Trophoblast cell (in vitro differentiated cells and primary cell): Measurements from ENCODE around the gene CPED1.

ENCODE experiments used
- DNase-seq, 2 donors: peaks; one replicate each; pipeline ENCODE4 v3.0.0-alpha.2; 2016
- H2AFZ ChIP-seq: 2 replicates; pipeline ENCODE4 v1.6.1; 2013; ENCODE audit warnings: low read length, moderate library complexity, mild to moderate bottlenecking; ENCODE audit not compliant: insufficient read depth, poor library complexity
- H2AK5ac ChIP-seq: 2 replicates; pipeline ENCODE4 v1.6.1; 2013; ENCODE audit warnings: mild to moderate bottlenecking, low read length
- H2BK120ac ChIP-seq: 2 replicates; pipeline ENCODE4 v1.6.1; 2013; ENCODE audit warnings: low read length, mild to moderate bottlenecking, moderate library complexity; ENCODE audit not compliant: insufficient read depth, poor library complexity
- H2BK12ac ChIP-seq: 2 replicates; pipeline ENCODE4 v1.6.1; 2013; ENCODE audit warnings: mild to moderate bottlenecking, low read length, moderate library complexity
- H2BK5ac ChIP-seq: 2 replicates; pipeline ENCODE4 v1.6.1; 2013; ENCODE audit warnings: low read length, low read depth, moderate library complexity, mild to moderate bottlenecking; ENCODE audit not compliant: poor library complexity
- H3K14ac ChIP-seq: 2 replicates; pipeline ENCODE4 v1.6.1; 2013; ENCODE audit warnings: mild to moderate bottlenecking, low read length
- H3K18ac ChIP-seq: 2 replicates; pipeline ENCODE4 v1.6.1; 2013; ENCODE audit warnings: mild to moderate bottlenecking, low read length
- H3K23ac ChIP-seq: 2 replicates; pipeline ENCODE4 v1.6.1; 2013; ENCODE audit warnings: low read length
- H3K27ac ChIP-seq: 2 replicates; pipeline ENCODE4 v1.5.1; 2013; ENCODE audit warnings: low read depth, mild to moderate bottlenecking, inconsistent platforms, low read length, moderate library complexity
- H3K27me3 ChIP-seq: 2 replicates; pipeline ENCODE4 v1.6.1; 2013; ENCODE audit warnings: inconsistent platforms, mild to moderate bottlenecking, low read length, moderate library complexity; ENCODE audit not compliant: insufficient read depth
- H3K36me3 ChIP-seq, 2 experiments: 1 replicate in 1 of 2; 2 replicates in 1 of 2; pipeline ENCODE4 v1.6.1; 2013; ENCODE audit warnings: low read length in 2 of 2, mild to moderate bottlenecking in 2 of 2, moderate library complexity in 1 of 2; ENCODE audit not compliant: insufficient read depth in 2 of 2, control insufficient read depth in 1 of 2
- H3K4ac ChIP-seq: 2 replicates; pipeline ENCODE4 v1.6.1; 2013; ENCODE audit warnings: low read depth, mild to moderate bottlenecking, low read length, moderate library complexity
- H3K4me1 ChIP-seq, 2 experiments: 1 replicate in 1 of 2; 2 replicates in 1 of 2; pipeline ENCODE4 v1.6.1; 2013; ENCODE audit warnings: low read length in 2 of 2, mild to moderate bottlenecking in 2 of 2, moderate library complexity in 1 of 2; ENCODE audit not compliant: insufficient read depth in 2 of 2, control insufficient read depth in 1 of 2
- H3K4me2 ChIP-seq: 2 replicates; pipeline ENCODE4 v1.6.1; 2013; ENCODE audit warnings: inconsistent platforms, mild to moderate bottlenecking, low read length, moderate library complexity
- H3K4me3 ChIP-seq: 2 replicates; pipeline ENCODE4 v1.5.1; 2013; ENCODE audit warnings: mild to moderate bottlenecking, low read depth, low read length, inconsistent platforms
- H3K79me1 ChIP-seq: one replicate; pipeline ENCODE4 v1.6.1; 2013; ENCODE audit warnings: low read length
- H3K79me2 ChIP-seq: 2 replicates; pipeline ENCODE4 v1.6.1; 2013; ENCODE audit warnings: low read length, mild to moderate bottlenecking; ENCODE audit not compliant: control insufficient read depth, insufficient read depth, poor library complexity
- H3K9ac ChIP-seq: 2 replicates; pipeline ENCODE4 v1.6.1; 2013; ENCODE audit warnings: mild to moderate bottlenecking, low read length
- H3K9me3 ChIP-seq: 2 replicates; pipeline ENCODE4 v1.6.1; 2013; ENCODE audit warnings: low read depth, mild to moderate bottlenecking, control low read depth, inconsistent platforms, low read length; ENCODE audit not compliant: insufficient read depth
- H4K12ac ChIP-seq: 2 replicates; pipeline ENCODE4 v1.6.1; 2013; ENCODE audit warnings: low read depth, mild to moderate bottlenecking, low read length, moderate library complexity
- H4K8ac ChIP-seq: 2 replicates; pipeline ENCODE4 v1.6.1; 2013; ENCODE audit warnings: low read depth, mild to moderate bottlenecking, low read length, moderate library complexity
- H4K91ac ChIP-seq: one replicate; pipeline ENCODE4 v1.6.1; 2013; ENCODE audit warnings: low read depth, mild to moderate bottlenecking, low read length, moderate library complexity
- WGBS: extraction: QIAGEN DNeasy Blood & Tissue Kit; methylation state at CpG from one replicate; pipeline ENCODE4 v1.1.7; 2013; ENCODE audit warnings: missing lambda C conversion rate; ENCODE audit not compliant: insufficient read length, insufficient coverage; ENCODE audit errors: extremely low coverage; 5-methylcytosine and 5-hydroxymethylcytosine counted together

The CPED1 gene

GRCh38 chr7:120985130-120985758 is 3.3 kb upstream of the CPED1 start:
- H3K18ac ChIP-seq = no peak overlapping the region
- DNase-seq = peak in 1 of 2 donors; percentile 41
- no peak overlapping the region for H3K4ac ChIP-seq
- no peaks in the 10 kb centered on the region for H3K4me1 ChIP-seq
- H3K9me3 ChIP-seq = no peaks in the 10 kb centered on the region
- H3K4me3 ChIP-seq = no peak overlapping the region
- no peak overlapping the region for H2BK5ac ChIP-seq
- no CpG with 5 or more reads among the region's 2 CpGs for WGBS
- no peaks in the 10 kb centered on the region for H3K36me3 ChIP-seq
- H4K12ac ChIP-seq = no peak overlapping the region
- no peak overlapping the region for H3K23ac ChIP-seq
- H2AFZ ChIP-seq = no peak overlapping the region
- no peak overlapping the region for H2AK5ac ChIP-seq
- no peaks in the 10 kb centered on the region for H3K79me1 ChIP-seq
- no peak overlapping the region for H4K91ac ChIP-seq
- H2BK12ac ChIP-seq = no peak overlapping the region
- H3K14ac ChIP-seq = no peak overlapping the region
- no peak overlapping the region for H2BK120ac ChIP-seq
- no peak overlapping the region for H3K27ac ChIP-seq
- H3K27me3 ChIP-seq = no peaks in the 10 kb centered on the region
- no peaks in the 10 kb centered on the region for H3K79me2 ChIP-seq
- H3K9ac ChIP-seq = no peak overlapping the region
- no peak overlapping the region for H4K8ac ChIP-seq
- H3K4me2 ChIP-seq = no peak overlapping the region

DNA sequence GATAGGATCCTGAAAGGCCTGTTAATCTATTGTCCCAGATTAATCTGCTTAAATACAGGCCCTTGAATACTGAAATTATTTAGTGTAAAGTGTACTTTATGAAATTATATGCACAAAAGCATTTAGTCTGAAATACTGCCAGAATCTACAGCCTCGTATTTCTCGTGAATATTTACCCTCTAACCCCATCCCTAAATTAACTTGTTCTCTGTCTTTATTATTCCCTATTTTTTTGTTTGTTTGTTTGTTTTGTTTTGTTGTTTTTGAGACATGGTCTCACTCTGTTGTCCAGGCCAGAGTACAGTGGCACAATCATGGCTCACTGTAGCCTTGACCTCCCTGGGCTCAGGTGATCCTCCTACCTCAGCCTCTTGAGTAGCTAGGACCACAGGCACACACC is 2.7 kb upstream of the CPED1 start:
- Histone ChIP-seq H3K27me3 (no peaks in the 10 kb centered on the region), H3K14ac (no peak overlapping the region), H3K79me2 (no peaks in the 10 kb centered on the region), H3K27ac (no peak overlapping the region), H2AFZ (no peak overlapping the region), H3K9me3 (no peaks in the 10 kb centered on the region), H4K12ac (no peak overlapping the region), H2BK5ac (no peak overlapping the region), H2BK12ac (no peak overlapping the region), H3K4me3 (no peak overlapping the region), H3K4me2 (no peak overlapping the region), H2AK5ac (no peak overlapping the region), H3K4me1 (no peaks in the 10 kb centered on the region), H3K23ac (no peak overlapping the region), H3K18ac (no peak overlapping the region), H3K36me3 (no peaks in the 10 kb centered on the region), H3K79me1 (no peaks in the 10 kb centered on the region), H2BK120ac (no peak overlapping the region), H4K8ac (no peak overlapping the region), H4K91ac (no peak overlapping the region), H3K4ac (no peak overlapping the region), H3K9ac (no peak overlapping the region)
- no peak for DNase-seq
- no CpG with 5 or more reads among the region's 2 CpGs for WGBS

- no peak overlapping the region for H4K91ac ChIP-seq
- no peak overlapping the region for H3K4me2 ChIP-seq
- H2AK5ac ChIP-seq = no peak overlapping the region
- H3K4me1 ChIP-seq = no peaks in the 10 kb centered on the region
- H3K23ac ChIP-seq = no peak overlapping the region
- H3K9me3 ChIP-seq = no peaks in the 10 kb centered on the region
- H3K27ac ChIP-seq = no peak overlapping the region
- no peak overlapping the region for H4K8ac ChIP-seq
- H2BK120ac ChIP-seq = no peak overlapping the region
- no peaks in the 10 kb centered on the region for H3K79me1 ChIP-seq
- no peak for DNase-seq
- no peak overlapping the region for H2BK12ac ChIP-seq
- no peaks in the 10 kb centered on the region for H3K36me3 ChIP-seq
- WGBS = no CpG with 5 or more reads among the region's 2 CpGs
- no peak overlapping the region for H3K18ac ChIP-seq
- no peak overlapping the region for H3K9ac ChIP-seq
- no peaks in the 10 kb centered on the region for H3K79me2 ChIP-seq
- H3K4ac ChIP-seq = no peak overlapping the region
- H2BK5ac ChIP-seq = no peak overlapping the region
- H3K4me3 ChIP-seq = no peak overlapping the region
- H2AFZ ChIP-seq = no peak overlapping the region
- H3K27me3 ChIP-seq = no peaks in the 10 kb centered on the region
- no peak overlapping the region for H4K12ac ChIP-seq
- H3K14ac ChIP-seq = no peak overlapping the region
Observed at GRCh38 chr7:120986650-120987049, 1.9 kb upstream of the CPED1 start.

DNA sequence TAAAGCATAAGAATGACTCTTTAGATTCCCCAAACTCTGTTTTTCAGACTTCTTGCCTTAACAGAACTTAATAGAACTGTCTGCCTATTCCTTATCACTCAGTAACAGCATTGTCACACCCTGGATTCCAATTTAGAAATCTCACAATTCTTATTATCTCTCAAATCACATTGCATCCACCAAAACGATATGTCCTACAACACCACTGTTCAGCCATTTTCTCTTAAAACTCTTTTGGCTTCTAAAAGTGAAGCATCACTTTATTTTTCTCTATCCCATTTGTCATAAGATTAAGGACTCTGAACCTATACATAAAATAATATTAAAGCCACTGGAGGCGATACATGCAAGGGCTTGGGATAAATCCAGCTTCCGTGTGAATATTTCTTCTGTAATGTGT is 1.2 kb upstream of the CPED1 start:
- no peak overlapping the region for H2AFZ ChIP-seq
- no peaks in the 10 kb centered on the region for H3K27me3 ChIP-seq
- H2BK120ac ChIP-seq = no peak overlapping the region
- no peak overlapping the region for H4K91ac ChIP-seq
- H3K9me3 ChIP-seq = no peaks in the 10 kb centered on the region
- no peak overlapping the region for H2BK5ac ChIP-seq
- H3K4me1 ChIP-seq = no peaks in the 10 kb centered on the region
- no CpG with 5 or more reads among the region's 3 CpGs for WGBS
- H3K36me3 ChIP-seq = no peaks in the 10 kb centered on the region
- no peak overlapping the region for H3K14ac ChIP-seq
- no peak for DNase-seq
- H3K79me2 ChIP-seq = no peaks in the 10 kb centered on the region
- H2BK12ac ChIP-seq = no peak overlapping the region
- H3K4me3 ChIP-seq = no peak overlapping the region
- H3K4me2 ChIP-seq = no peak overlapping the region
- H4K8ac ChIP-seq = no peak overlapping the region
- H4K12ac ChIP-seq = no peak overlapping the region
- H3K4ac ChIP-seq = no peak overlapping the region
- H2AK5ac ChIP-seq = no peak overlapping the region
- no peak overlapping the region for H3K23ac ChIP-seq
- no peak overlapping the region for H3K27ac ChIP-seq
- no peaks in the 10 kb centered on the region for H3K79me1 ChIP-seq
- no peak overlapping the region for H3K9ac ChIP-seq
- H3K18ac ChIP-seq = no peak overlapping the region
